Kidney (tissue), 14 donors: ENCODE results near the gene TRRAP. TPM values are rescaled to one million over a fixed set of nuclear protein-coding genes. Genes with fewer than 3 reads are reported as not detected.

Experiments
- DNase-seq, 5 donors: peaks; one replicate each; pipeline ENCODE4 v3.0.0-alpha.2; 2013 to 2020
- FAIRE-seq: peaks from 2 replicates; lab custom pipeline; 2012; peaks lifted over from hg19 to GRCh38; lab: Jason Lieb, UNC
- H3K27ac ChIP-seq, 2 donors: one replicate each; pipeline ENCODE4 v1.7.0; 2013; ENCODE audit warnings: low read depth in 2 of 2, low read length in 2 of 2, inconsistent platforms in 1 of 2
- H3K27me3 ChIP-seq: one replicate; pipeline ENCODE4 v1.7.1; 2013; ENCODE audit warnings: low read length, inconsistent platforms; ENCODE audit not compliant: control insufficient read depth, insufficient read depth
- H3K36me3 ChIP-seq, 3 donors: one replicate each; pipeline versions ENCODE4 v1.7.0 to v1.7.1; 2013; ENCODE audit warnings: low read length in 3 of 3, control low read depth in 1 of 3, inconsistent platforms in 1 of 3; ENCODE audit not compliant: insufficient read depth in 3 of 3, control insufficient read depth in 2 of 3
- H3K4me1 ChIP-seq, 3 donors: one replicate each; pipeline versions ENCODE4 v1.7.0 to v1.7.1; 2013; ENCODE audit warnings: low read length in 3 of 3, inconsistent platforms in 1 of 3, low read depth in 1 of 3; ENCODE audit not compliant: control insufficient read depth in 2 of 3, insufficient read depth in 2 of 3
- H3K4me3 ChIP-seq, 3 donors: one replicate each; pipeline versions ENCODE4 v1.7.0 to v1.8.1; 2013; ENCODE audit warnings: low read length in 3 of 3, control low read depth in 1 of 3, inconsistent platforms in 1 of 3
- H3K9ac ChIP-seq, 3 donors: one replicate each; pipeline versions ENCODE4 v1.7.0 to v1.7.1; 2013; ENCODE audit warnings: low read length in 3 of 3, control low read depth in 1 of 3, inconsistent platforms in 1 of 3
- H3K9me3 ChIP-seq, 3 donors: one replicate each; pipeline versions ENCODE4 v1.7.0 to v1.7.1; 2013; ENCODE audit warnings: low read length in 3 of 3, control low read depth in 1 of 3, inconsistent platforms in 1 of 3; ENCODE audit not compliant: control insufficient read depth in 2 of 3, insufficient read depth in 1 of 3
- intact Hi-C: fragments of 100-400 bp; cut with DNase I; formaldehyde crosslinking; loops from one replicate; pipeline ENCODE4 v1.11.1; 2022
- polyA plus RNA-seq: library from polyadenylated mRNA; stranded (reverse); fragments of 350-450 nt; fragmentation: Illumina TruSeq; extraction: RNeasy Lipid Tissue Mini Kit (QIAGEN cat#74804); gene quantifications from one replicate; pipeline ENCODE4 v1.2.3, GENCODE V29; 2014; ENCODE audit warnings: low read depth, low replicate concordance; ENCODE audit not compliant: insufficient read depth
- total RNA-seq: library from RNA; stranded (reverse); fragmentation: NEBNext Ultra II Directional; extraction: Animal tissue kit (Norgen Biotek cat#: 25700); gene quantifications from one replicate; pipeline ENCODE4 v1.2.1, GENCODE V29; 2021
- TF ChIP-seq, protein P1 (sequence below): IDR thresholded peaks from 3 replicates; pipeline ENCODE4 v1.5.1; 2012; ENCODE audit warnings: mild to moderate bottlenecking, moderate library complexity, borderline replicate concordance; ENCODE audit not compliant: insufficient read depth; ENCODE audit errors: extremely low read depth
- donor health status: control.
- donor health status: control.
- donor health status: control.
- donor health status: control.
- donor health status: control.
- donor health status: DM: yes; HTN: yes; CAD: no.
- donor health status: Normal renal cell carcinoma (clear cell type).

TRRAP gene
- total and polyA plus RNA-seq, 2 donors from 2014 or later, result 7.0 to 47.7 TPM

DNA sequence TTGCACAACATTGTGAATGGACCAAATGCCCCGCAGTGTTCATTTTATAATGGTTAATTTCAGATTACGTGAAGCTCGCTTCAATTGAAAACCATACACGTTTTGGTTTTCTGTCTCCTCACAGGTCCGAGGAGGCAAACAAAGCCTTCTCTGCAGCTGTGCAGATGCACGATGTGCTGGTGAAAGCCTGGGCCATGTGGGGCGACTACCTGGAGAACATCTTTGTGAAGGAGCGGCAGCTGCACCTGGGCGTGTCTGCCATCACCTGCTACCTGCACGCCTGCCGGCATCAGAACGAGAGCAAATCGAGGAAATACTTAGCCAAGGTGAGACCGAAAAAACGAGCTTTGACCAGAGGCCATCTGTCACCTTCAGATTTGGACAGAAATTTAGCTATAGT lies 110.3 kb downstream of the TRRAP start:
- no peak overlapping the region for H3K27ac ChIP-seq
- H3K4me1 ChIP-seq, result no peaks in the 10 kb centered on the region
- no peak overlapping the region for H3K4me3 ChIP-seq
- peaks cover 15 to 71% (median 59%) of the 10 kb centered on the region in 3 donors for H3K36me3 ChIP-seq
- FAIRE-seq (no peak), DNase-seq (no peak)
- TF ChIP-seq, protein P1, sequence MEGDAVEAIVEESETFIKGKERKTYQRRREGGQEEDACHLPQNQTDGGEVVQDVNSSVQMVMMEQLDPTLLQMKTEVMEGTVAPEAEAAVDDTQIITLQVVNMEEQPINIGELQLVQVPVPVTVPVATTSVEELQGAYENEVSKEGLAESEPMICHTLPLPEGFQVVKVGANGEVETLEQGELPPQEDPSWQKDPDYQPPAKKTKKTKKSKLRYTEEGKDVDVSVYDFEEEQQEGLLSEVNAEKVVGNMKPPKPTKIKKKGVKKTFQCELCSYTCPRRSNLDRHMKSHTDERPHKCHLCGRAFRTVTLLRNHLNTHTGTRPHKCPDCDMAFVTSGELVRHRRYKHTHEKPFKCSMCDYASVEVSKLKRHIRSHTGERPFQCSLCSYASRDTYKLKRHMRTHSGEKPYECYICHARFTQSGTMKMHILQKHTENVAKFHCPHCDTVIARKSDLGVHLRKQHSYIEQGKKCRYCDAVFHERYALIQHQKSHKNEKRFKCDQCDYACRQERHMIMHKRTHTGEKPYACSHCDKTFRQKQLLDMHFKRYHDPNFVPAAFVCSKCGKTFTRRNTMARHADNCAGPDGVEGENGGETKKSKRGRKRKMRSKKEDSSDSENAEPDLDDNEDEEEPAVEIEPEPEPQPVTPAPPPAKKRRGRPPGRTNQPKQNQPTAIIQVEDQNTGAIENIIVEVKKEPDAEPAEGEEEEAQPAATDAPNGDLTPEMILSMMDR, result no peak
- no peak overlapping the region for H3K9ac ChIP-seq
- intact Hi-C loops, result no loop called here
- no peaks in the 10 kb centered on the region for H3K27me3 ChIP-seq
- H3K9me3 ChIP-seq, result no peaks in the 10 kb centered on the region

DNA sequence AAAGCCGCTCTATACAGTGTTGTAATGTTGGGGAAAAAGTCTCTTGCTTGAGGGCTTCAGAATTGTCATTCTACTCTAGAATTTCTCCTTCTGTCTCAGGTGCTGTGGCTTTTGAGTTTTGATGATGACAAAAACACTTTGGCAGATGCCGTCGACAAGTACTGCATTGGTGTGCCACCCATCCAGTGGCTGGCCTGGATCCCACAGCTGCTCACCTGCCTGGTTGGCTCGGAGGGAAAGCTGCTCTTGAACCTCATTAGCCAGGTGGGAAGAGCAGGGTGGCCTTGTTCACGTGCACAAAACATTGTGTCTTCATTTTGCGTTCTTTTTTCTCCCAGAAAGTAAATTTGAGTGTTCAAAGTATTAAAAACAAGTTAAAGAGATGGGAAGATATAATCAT lies 112.0 kb downstream of the TRRAP start:
- intact Hi-C loops, result no loop called here
- FAIRE-seq (no peak), DNase-seq (no peak)
- H3K4me3 ChIP-seq, result no peak overlapping the region
- no peaks in the 10 kb centered on the region for H3K4me1 ChIP-seq
- no peaks in the 10 kb centered on the region for H3K27me3 ChIP-seq
- no peak overlapping the region for H3K9ac ChIP-seq
- no peak overlapping the region for H3K27ac ChIP-seq
- TF ChIP-seq, protein P1, result no peak
- H3K9me3 ChIP-seq, result no peaks in the 10 kb centered on the region
- H3K36me3 ChIP-seq, result peaks cover 11 to 73% (median 64%) of the 10 kb centered on the region in 3 donors

DNA sequence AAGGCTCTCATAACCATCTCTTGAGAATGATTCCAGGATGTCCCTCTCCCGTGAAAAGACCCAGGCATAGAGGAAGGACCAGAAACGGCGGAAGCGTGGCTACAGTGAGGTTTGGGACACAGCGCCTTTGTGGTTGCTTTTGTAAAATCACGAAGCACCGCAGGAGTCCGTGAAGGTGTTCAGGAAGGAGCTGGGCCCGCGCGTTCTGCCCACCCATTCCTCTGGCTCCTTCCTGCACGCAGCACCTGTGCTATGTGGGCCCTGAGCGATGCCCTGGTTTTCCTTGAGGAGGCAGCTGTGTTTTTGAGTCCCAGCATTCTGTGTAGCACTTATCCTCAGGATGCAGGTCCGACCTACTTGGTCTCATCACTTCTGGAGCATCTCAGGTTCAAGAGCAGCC lies 112.8 kb downstream of the TRRAP start:
- H3K4me3 ChIP-seq, result no peak overlapping the region
- no peak overlapping the region for H3K9ac ChIP-seq
- intact Hi-C loops, result no loop called here
- FAIRE-seq, result no peak
- H3K27me3 ChIP-seq, result no peaks in the 10 kb centered on the region
- H3K4me1 ChIP-seq, result no peaks in the 10 kb centered on the region
- H3K36me3 ChIP-seq, result peaks cover 8 to 73% (median 64%) of the 10 kb centered on the region in 3 donors
- no peak for DNase-seq
- no peak overlapping the region for H3K27ac ChIP-seq
- H3K9me3 ChIP-seq, result no peaks in the 10 kb centered on the region
- TF ChIP-seq, protein P1, result no peak

DNA sequence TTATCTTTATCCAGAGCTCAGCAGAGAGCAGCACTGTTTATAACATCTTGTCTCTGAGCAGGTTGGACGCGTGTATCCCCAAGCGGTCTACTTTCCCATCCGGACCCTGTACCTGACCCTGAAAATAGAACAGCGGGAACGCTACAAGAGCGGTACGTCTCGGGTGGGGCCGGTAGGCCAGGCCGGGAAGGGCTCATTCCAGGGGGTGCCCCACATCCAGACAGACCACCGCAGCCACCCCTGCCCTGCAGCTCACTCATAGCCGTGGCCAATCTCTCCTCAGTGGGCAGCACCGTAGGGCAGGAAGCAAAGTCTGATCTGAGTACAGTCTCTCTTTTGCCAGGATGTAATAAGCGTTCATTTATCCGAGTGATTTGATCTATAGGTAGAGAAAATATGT lies 113.7 kb downstream of the TRRAP start:
- Histone ChIP-seq H3K9ac (no peak overlapping the region), H3K9me3 (no peaks in the 10 kb centered on the region), H3K4me3 (no peak overlapping the region), H3K27me3 (no peaks in the 10 kb centered on the region), H3K27ac (no peak overlapping the region), H3K36me3 (peaks cover 7 to 73% (median 65%) of the 10 kb centered on the region in 3 donors), H3K4me1 (no peaks in the 10 kb centered on the region)
- no peak for DNase-seq
- intact Hi-C loops, result no loop called here
- TF ChIP-seq, protein P1, result no peak
- no peak for FAIRE-seq
